ENCODE data around the gene CEACAM5.

The CEACAM5 gene

DNA sequence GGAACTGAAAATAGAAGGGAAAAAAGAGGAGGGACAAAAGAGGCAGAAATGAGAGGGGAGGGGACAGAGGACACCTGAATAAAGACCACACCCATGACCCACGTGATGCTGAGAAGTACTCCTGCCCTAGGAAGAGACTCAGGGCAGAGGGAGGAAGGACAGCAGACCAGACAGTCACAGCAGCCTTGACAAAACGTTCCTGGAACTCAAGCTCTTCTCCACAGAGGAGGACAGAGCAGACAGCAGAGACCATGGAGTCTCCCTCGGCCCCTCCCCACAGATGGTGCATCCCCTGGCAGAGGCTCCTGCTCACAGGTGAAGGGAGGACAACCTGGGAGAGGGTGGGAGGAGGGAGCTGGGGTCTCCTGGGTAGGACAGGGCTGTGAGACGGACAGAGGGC is at the start of gene CEACAM5:
Gene CEACAM5, plus strand, starts transcription at position 146 of the 400 bp plus-strand sequence. Its CDS starts 106 bp downstream, at position 252.
- DNase-seq (ENCODE audit: low spot score) = no peak

DNA sequence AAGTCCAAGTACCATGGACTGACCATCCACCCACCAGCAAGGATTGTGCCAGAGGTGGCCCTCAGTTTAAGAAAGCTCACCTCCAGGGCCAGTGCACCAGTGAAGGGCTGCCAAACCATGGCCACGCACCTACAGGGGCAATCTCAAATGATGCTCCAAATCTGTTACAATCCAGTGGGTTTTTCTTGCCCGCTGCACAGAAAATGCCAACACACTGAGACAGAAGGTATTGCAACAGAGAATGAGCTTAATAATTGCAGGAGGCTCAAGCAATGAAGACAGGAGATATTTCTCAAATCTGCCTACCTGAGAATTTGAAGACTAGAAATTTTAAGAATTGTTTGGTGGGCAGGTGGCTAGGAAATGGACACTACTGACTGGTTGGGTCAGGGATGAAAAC is 42.4 kb upstream of the CEACAM5 start:
- no peak for DNase-seq (ENCODE audit: low spot score)

DNA sequence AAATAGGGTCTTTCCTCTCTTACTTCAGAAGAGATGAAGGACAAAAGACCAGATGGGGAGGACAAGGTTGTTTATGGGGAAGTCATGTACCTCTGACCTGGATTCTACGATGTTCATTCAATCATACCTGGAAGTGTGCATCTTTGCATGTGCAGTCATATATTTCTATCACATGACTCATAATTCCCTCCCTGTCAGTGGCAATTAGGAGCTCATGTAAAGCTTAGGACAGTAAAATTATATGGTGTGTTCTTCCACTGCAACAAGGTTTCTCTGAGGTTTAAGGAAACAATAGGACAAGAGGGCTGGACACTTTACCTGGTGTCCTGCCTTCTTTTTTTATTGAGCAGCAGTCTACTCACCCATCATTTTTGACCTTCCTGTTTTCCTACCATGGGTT is 40.1 kb upstream of the CEACAM5 start:
- DNase-seq (ENCODE audit: low spot score) = no peak

DNA sequence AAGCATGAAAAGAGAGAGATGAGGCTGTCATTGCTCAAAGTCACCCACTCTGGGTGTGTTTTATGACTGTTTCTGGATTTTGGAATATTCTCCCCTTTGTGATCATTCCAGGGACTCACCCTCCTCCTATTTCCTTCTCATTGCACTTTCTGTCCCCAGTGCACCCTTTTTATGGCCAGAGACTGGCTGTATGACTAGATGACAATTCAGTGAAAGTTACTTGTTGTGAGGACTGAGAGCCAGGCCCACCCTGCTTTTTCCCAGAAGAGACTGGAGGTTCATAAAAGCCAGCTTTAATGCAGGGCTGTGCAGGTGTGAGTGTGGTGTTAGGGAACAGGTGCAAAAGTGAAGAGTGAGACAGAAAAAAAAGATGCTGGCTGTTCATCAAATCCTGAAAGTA is 37.7 kb upstream of the CEACAM5 start:
- DNase-seq (ENCODE audit: low spot score) = no peak

DNA sequence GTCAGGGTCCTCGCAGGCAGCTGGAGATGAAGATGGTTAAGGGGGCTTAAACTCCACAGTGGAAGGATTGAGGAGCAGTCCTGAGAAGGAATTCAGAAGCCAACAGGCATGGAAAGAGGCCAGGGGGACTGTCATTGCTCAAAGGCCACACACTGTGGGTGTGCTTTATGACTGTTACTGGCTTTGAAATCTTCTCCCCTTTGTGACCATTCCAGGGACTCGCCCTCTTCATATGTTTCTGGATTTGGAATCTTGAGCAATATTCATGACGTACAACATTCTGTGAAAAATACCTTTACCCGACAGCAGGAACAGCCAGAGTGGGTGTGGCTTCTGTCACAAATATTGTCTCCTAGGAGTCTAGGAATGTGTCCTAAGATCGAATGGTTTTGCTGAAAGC is 36.9 kb upstream of the CEACAM5 start:
- no peak for DNase-seq (ENCODE audit: low spot score)

DNA sequence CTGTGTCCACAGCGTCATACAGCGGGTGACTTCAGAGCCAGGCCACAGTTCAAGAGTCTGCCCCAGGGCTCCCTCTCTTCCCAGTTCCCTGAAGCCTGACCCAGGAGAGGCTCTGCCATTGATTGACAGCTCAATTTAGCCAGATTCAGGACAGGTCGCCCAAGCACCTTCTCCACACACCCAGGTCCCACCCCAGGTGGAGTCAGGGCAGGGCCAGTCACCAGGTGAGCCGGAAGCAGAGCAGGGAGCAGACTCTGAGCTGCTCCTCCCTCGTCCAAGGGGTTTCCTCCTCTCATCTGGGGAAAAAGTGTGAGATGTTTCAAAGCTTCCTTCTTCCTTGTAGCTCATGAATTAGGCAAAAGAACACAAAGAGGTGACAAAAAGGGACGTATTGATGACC is 26.0 kb upstream of the CEACAM5 start:
- DNase-seq (ENCODE audit: low spot score) = no peak

DNA sequence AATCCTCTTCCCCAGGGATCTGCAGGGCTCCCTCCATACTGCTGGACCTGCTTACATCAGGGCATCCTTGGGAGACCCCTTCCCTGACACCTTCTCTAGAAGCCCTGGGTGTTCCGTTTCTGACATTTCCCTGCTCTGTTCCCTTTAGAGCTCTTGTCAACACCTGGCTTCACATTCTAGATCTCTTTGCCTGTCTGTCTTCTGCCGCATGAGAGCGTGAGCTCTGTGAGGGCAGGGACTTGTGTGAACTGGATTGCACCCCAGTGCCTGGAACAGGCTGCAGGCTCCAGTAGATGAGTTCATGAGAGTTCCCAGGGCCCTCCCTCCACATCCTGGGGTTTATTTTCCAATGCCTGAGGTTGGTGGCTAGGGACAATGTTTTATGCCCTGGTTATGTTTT is 21.0 kb upstream of the CEACAM5 start:
- no peak for DNase-seq (ENCODE audit: low spot score)

DNA sequence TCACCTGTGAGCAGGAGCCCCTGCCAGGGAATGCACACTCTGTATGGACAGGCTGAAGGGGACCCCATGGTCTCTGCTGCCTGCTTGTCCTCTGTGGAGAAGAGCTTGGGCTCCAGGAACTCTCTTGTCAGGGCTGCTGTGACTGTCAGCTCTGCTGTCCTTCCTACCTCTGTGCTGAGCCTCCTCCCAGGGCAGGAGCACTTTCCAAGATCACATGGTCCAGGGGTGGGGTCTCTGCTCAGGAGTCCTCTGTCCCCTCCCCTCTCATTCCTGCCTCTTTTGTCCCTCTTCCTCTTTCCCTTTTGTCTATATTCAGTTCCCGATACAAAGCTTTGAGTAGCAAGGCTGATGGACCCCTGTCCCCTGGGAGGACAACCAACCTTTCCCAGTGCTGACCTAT is 20.3 kb upstream of the CEACAM5 start, which contains the start of gene CEACAM7:
Gene CEACAM7, minus strand, starts transcription at position 173 of the 400 bp plus-strand sequence. Its CDS starts 105 bp downstream, at position 68.
- DNase-seq (ENCODE audit: low spot score) = no peak

DNA sequence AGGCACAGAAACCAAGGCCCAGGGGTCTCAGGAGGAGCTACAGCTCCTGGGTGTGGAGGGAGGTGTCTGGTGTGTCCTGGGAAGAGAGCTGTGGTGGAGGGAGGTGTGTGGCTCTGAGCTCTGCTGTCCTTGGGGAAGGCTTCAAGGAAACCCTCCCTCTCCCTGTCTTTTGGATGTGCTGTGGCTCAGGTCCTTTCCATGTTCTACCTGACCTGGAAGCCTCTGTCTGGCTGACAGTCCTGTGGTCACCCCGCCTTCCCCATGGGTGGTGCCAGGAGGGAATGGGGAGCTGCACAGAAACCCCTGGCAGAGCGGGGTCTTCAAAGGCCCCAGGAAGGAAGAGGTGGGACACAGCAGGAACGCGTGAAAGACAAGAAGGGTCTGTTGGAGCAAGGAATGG is 19.7 kb upstream of the CEACAM5 start:
- DNase-seq (ENCODE audit: low spot score) = no peak

DNA sequence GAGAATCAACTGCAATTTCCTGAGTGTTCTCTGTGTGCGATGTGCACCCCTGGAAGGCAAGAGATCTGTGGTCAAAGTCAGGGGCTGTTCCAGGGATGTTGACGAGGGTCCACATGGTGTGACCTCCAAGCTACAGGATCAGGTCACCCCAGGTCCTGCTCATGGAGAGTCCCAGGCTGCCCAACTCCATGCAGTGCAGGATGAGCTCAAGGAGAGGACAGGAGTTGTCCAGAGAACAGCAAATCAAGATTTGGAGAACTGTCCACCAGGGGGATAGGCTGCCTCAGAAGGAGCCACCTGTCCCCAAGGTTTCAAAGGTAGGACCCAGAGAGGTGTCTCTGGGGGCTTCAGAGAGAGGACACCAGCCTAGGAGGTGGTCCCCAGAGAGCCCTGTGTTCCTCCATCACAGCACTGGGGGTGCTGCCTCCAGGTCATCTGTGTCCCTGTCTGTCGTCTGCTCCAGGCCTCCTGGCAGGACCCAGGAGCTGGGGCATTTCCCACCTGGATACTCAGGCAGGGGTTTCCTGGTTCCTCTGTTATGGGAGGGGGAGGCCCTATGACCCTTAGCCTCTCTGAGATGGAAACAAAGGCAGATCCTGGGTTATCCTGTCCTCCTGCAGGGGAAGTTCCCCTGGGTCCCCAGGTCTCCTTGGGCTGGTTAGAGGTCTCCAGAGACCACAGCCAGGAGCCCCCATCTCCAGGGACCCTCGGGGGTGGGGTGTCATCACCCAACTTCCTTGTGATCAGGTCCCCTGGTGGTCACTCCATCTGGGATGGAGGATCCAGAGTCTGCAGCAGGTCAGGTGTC is 18.2 kb upstream of the CEACAM5 start:
- DNase-seq (ENCODE audit: low spot score) = no peak

DNA sequence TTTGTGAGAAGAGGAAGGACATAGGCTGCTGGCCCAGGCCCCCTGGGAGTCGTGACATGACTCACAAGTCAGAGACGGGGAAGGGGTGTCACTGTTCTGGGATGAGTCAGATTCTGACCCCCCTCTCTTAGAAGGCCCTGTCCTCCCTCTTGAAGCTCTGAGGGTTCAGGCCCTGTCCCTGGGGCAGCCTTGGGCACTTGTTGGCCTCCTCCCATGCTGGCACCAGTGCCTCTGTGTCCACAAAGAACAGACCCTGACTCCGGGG is 17.7 kb upstream of the CEACAM5 start:
- no peak for DNase-seq (ENCODE audit: low spot score)

DNA sequence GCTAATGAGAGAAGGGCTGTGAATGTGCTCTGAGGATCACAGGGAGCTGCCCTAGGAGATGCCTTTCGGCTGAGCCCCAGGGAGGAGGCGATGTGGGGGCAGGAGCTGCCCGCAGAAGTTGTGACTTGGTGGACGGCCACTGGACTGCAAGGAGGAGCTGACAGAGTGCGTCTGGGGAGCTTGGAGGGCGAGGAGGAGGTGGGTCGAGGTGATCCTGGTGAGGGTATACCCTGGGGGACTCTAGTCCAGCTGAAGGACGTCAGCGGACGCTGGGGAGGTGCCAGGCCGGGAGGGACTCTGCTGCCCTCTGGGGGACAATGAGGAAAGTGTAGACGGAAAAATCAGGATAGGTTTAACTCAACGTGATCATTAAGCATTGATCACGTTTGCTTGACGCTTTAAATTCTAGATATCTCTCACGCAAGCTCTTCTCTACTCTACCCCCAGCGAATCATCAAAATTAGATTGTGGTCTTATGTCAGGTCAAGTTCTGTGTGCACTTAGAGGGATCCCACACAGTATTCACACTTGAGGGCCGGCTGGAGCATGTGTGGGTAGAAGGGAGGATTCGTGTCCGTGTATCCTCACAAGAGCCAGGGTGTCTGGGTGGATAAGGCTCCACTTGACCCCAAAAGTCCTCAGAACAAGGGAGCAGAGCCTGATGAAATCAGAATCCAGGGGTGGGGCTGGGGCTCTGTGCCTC is 17.0 kb upstream of the CEACAM5 start:
- no peak for DNase-seq (ENCODE audit: low spot score)

DNA sequence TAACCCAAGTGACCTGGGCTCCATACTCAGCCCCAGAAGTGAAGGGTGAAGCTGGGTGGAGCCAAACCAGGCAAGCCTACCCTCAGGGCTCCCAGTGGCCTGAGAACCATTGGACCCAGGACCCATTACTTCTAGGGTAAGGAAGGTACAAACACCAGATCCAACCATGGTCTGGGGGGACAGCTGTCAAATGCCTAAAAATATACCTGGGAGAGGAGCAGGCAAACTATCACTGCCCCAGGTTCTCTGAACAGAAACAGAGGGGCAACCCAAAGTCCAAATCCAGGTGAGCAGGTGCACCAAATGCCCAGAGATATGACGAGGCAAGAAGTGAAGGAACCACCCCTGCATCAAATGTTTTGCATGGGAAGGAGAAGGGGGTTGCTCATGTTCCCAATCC is 14.2 kb upstream of the CEACAM5 start:
- no peak for DNase-seq (ENCODE audit: low spot score)

DNA sequence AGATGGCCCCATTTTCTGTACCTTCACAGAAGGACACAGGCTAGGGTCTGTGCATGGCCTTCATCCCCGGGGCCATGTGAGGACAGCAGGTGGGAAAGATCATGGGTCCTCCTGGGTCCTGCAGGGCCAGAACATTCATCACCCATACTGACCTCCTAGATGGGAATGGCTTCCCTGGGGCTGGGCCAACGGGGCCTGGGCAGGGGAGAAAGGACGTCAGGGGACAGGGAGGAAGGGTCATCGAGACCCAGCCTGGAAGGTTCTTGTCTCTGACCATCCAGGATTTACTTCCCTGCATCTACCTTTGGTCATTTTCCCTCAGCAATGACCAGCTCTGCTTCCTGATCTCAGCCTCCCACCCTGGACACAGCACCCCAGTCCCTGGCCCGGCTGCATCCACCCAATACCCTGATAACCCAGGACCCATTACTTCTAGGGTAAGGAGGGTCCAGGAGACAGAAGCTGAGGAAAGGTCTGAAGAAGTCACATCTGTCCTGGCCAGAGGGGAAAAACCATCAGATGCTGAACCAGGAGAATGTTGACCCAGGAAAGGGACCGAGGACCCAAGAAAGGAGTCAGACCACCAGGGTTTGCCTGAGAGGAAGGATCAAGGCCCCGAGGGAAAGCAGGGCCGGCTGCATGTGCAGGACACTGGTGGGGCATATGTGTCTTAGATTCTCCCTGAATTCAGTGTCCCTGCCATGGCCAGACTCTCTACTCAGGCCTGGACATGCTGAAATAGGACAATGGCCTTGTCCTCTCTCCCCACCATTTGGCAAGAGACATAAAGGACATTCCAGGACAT is 13.4 kb upstream of the CEACAM5 start:
- no peak for DNase-seq (ENCODE audit: low spot score)

DNA sequence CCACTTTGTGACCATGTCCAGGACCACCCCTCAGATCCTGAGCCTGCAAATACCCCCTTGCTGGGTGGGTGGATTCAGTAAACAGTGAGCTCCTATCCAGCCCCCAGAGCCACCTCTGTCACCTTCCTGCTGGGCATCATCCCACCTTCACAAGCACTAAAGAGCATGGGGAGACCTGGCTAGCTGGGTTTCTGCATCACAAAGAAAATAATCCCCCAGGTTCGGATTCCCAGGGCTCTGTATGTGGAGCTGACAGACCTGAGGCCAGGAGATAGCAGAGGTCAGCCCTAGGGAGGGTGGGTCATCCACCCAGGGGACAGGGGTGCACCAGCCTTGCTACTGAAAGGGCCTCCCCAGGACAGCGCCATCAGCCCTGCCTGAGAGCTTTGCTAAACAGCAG is 12.7 kb upstream of the CEACAM5 start:
- no peak for DNase-seq (ENCODE audit: low spot score)

DNA sequence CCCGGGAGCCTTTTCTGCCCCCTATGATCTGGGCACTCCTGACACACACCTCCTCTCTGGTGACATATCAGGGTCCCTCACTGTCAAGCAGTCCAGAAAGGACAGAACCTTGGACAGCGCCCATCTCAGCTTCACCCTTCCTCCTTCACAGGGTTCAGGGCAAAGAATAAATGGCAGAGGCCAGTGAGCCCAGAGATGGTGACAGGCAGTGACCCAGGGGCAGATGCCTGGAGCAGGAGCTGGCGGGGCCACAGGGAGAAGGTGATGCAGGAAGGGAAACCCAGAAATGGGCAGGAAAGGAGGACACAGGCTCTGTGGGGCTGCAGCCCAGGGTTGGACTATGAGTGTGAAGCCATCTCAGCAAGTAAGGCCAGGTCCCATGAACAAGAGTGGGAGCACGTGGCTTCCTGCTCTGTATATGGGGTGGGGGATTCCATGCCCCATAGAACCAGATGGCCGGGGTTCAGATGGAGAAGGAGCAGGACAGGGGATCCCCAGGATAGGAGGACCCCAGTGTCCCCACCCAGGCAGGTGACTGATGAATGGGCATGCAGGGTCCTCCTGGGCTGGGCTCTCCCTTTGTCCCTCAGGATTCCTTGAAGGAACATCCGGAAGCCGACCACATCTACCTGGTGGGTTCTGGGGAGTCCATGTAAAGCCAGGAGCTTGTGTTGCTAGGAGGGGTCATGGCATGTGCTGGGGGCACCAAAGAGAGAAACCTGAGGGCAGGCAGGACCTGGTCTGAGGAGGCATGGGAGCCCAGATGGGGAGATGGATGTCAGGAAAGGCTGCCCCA is 11.8 kb upstream of the CEACAM5 start:
- DNase-seq (ENCODE audit: low spot score) = no peak

DNA sequence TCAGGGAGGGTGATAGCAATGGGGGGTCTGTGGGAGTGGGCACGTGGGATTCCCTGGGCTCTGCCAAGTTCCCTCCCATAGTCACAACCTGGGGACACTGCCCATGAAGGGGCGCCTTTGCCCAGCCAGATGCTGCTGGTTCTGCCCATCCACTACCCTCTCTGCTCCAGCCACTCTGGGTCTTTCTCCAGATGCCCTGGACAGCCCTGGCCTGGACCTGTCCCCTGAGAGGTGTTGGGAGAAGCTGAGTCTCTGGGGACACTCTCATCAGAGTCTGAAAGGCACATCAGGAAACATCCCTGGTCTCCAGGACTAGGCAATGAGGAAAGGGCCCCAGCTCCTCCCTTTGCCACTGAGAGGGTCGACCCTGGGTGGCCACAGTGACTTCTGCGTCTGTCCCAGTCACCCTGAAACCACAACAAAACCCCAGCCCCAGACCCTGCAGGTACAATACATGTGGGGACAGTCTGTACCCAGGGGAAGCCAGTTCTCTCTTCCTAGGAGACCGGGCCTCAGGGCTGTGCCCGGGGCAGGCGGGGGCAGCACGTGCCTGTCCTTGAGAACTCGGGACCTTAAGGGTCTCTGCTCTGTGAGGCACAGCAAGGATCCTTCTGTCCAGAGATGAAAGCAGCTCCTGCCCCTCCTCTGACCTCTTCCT is 11.1 kb upstream of the CEACAM5 start:
- DNase-seq (ENCODE audit: low spot score) = no peak

DNA sequence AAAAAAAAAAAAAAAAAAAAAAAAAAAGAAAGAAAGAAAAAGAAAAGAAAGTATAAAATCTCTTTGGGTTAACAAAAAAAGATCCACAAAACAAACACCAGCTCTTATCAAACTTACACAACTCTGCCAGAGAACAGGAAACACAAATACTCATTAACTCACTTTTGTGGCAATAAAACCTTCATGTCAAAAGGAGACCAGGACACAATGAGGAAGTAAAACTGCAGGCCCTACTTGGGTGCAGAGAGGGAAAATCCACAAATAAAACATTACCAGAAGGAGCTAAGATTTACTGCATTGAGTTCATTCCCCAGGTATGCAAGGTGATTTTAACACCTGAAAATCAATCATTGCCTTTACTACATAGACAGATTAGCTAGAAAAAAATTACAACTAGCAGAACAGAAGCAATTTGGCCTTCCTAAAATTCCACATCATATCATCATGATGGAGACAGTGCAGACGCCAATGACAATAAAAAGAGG is 9.6 kb upstream of the CEACAM5 start:
- no peak for DNase-seq (ENCODE audit: low spot score)

DNA sequence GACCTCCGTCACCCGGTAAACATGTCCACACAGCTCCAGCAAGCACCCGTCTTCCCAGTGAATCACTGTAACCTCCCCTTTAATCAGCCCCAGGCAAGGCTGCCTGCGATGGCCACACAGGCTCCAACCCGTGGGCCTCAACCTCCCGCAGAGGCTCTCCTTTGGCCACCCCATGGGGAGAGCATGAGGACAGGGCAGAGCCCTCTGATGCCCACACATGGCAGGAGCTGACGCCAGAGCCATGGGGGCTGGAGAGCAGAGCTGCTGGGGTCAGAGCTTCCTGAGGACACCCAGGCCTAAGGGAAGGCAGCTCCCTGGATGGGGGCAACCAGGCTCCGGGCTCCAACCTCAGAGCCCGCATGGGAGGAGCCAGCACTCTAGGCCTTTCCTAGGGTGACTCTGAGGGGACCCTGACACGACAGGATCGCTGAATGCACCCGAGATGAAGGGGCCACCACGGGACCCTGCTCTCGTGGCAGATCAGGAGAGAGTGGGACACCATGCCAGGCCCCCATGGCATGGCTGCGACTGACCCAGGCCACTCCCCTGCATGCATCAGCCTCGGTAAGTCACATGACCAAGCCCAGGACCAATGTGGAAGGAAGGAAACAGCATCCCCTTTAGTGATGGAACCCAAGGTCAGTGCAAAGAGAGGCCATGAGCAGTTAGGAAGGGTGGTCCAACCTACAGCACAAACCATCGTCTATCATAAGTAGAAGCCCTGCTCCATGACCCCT is 9.0 kb upstream of the CEACAM5 start:
- no peak for DNase-seq (ENCODE audit: low spot score)

DNA sequence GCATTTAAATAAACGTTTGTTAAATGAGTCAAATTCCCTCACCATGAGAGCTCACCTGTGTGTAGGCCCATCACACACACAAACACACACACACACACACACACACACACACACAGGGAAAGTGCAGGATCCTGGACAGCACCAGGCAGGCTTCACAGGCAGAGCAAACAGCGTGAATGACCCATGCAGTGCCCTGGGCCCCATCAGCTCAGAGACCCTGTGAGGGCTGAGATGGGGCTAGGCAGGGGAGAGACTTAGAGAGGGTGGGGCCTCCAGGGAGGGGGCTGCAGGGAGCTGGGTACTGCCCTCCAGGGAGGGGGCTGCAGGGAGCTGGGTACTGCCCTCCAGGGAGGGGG is 8.5 kb upstream of the CEACAM5 start:
- no peak for DNase-seq (ENCODE audit: low spot score)
